ENCODE measurements around the gene CHI3L1.

The CHI3L1 gene

DNA sequence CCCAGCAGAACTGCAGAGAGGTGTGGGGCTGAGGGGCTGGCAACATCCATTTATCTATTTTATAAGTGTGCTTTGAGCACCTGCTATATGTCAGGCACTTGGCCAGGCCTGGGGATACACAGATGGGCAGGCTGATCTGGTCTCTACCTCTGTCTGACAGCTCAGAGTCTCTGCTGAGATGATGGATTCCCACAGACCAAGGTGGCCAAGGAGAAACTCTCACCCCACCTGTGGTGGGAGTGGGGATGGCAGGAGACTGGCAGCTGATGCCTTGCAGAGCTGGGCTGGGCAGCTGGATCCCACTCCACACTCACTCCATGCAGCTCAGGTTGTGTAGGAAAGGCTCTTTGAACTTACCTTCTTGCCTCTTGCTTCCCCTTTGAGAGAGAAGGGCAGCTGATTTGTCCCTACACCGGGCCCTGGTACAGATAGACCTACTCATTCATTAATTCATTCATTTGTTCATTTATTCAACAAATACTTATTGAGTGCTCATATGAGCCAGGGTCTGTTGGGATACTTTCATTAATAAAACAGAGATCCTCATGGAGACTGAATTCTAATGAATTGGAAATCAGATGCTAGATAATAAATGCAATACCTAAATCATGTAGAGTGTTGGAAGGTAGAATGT, 50.0 kb downstream of the CHI3L1 start:
- Histone ChIP-seq H3K9ac (ENCODE audit: low read depth in 1 of 2, low read length in 2 of 2) (no peak overlapping the region), H3K27ac (ENCODE audit: low read depth, low read length) (no peak overlapping the region), H3K4me3 (ENCODE audit: low read depth in 1 of 2, low read length in 2 of 2) (no peak overlapping the region), H3K4me1 (ENCODE audit: control insufficient read depth in 1 of 2, insufficient read depth in 2 of 2, low read length in 2 of 2) (no peaks in the 10 kb centered on the region), H3K27me3 (ENCODE audit: control insufficient read depth in 1 of 2, insufficient read depth in 2 of 2, low read length in 2 of 2) (peaks cover 0 to 6% of the 10 kb centered on the region in 2 donors), H3K36me3 (ENCODE audit: control insufficient read depth in 1 of 2, insufficient read depth in 2 of 2, low read length in 2 of 2) (no peaks in the 10 kb centered on the region), H3K9me3 (ENCODE audit: control insufficient read depth in 1 of 2, low read length in 2 of 2) (no peaks in the 10 kb centered on the region)

DNA sequence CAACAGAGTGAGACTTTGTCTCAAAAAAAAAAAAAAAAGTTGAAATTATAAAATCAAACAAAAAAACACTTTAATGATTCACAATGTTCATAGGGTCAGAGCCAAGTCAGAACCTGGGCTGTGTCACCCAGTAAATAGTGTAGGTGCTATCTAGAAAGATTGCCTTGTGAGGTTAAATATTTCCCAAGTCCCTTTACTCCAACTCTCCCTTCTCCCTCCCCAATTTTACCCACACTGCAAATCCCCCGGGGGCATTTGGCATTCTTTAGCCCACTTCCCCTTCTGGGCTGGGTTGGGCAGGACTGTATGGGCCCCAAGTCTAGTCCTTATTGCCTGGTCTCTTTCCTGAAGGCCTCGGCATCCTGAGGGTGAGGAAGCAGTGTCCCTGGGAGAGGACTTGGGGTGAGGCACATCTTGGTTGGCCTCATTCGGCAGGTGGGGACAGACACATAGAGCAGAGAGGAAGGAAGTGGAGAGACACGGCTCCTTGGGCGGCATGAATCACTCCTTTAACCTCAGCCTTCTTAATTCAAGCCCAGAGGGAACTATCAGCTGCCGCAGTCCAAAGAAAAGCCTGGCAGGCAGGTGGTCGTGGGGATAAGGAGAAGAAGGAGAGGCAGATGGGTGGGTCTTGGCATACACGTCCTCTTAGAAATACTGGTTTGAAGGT, 50.7 kb downstream of the CHI3L1 start:
- H3K27ac ChIP-seq (ENCODE audit: low read depth, low read length): no peak overlapping the region
- H3K27me3 ChIP-seq (ENCODE audit: control insufficient read depth in 1 of 2, insufficient read depth in 2 of 2, low read length in 2 of 2): peaks cover 0 to 6% of the 10 kb centered on the region in 2 donors
- no peaks in the 10 kb centered on the region for H3K4me1 ChIP-seq (ENCODE audit: control insufficient read depth in 1 of 2, insufficient read depth in 2 of 2, low read length in 2 of 2)
- no peaks in the 10 kb centered on the region for H3K9me3 ChIP-seq (ENCODE audit: control insufficient read depth in 1 of 2, low read length in 2 of 2)
- no peaks in the 10 kb centered on the region for H3K36me3 ChIP-seq (ENCODE audit: control insufficient read depth in 1 of 2, insufficient read depth in 2 of 2, low read length in 2 of 2)
- no peak overlapping the region for H3K4me3 ChIP-seq (ENCODE audit: low read depth in 1 of 2, low read length in 2 of 2)
- H3K9ac ChIP-seq (ENCODE audit: low read depth in 1 of 2, low read length in 2 of 2): no peak overlapping the region

DNA sequence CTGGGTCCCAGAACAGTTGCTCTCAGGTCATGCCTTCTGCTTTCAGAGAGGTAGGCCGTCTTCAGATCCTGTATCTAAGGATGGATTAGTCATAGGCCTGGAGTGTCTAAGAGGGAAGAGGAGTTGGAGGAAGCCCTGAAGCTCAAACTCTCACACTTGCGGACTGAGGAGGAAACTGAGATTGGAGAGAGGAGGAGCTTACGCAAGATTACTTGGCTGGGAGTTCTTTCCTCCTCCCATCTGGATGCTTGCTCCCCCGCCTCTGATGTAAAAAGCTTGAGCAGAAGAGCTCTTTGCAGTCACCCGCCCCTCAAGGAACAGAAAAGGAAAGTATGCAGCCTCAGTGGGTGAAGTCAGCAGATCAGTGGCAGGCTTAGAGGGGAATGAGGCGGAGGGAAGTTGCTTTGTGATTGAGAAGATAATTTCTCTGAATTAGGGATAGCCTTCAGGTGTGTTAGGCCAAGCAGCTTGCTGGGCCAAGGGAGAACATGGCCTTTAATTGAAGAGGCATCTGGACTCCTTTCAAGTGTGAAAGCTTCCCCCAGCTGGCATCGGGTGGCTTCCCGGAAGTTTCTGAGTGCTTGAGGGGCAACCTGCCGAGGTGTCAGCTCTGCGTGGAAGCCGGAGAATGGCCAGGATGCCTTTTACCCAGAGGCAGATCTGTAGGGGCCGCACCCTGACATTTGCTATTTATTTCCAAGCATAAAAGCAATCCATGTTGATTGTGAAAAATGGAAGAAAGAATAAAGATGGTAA, 52.4 kb downstream of the CHI3L1 start:
- H3K27me3 ChIP-seq (ENCODE audit: control insufficient read depth in 1 of 2, insufficient read depth in 2 of 2, low read length in 2 of 2): peaks cover 0 to 2% of the 10 kb centered on the region in 2 donors
- H3K9ac ChIP-seq (ENCODE audit: low read depth in 1 of 2, low read length in 2 of 2): no peak overlapping the region
- peaks cover 0 to 5% of the 10 kb centered on the region in 2 donors for H3K4me1 ChIP-seq (ENCODE audit: control insufficient read depth in 1 of 2, insufficient read depth in 2 of 2, low read length in 2 of 2)
- no peak overlapping the region for H3K27ac ChIP-seq (ENCODE audit: low read depth, low read length)
- no peaks in the 10 kb centered on the region for H3K9me3 ChIP-seq (ENCODE audit: control insufficient read depth in 1 of 2, low read length in 2 of 2)
- H3K4me3 ChIP-seq (ENCODE audit: low read depth in 1 of 2, low read length in 2 of 2): no peak overlapping the region
- no peaks in the 10 kb centered on the region for H3K36me3 ChIP-seq (ENCODE audit: control insufficient read depth in 1 of 2, insufficient read depth in 2 of 2, low read length in 2 of 2)

DNA sequence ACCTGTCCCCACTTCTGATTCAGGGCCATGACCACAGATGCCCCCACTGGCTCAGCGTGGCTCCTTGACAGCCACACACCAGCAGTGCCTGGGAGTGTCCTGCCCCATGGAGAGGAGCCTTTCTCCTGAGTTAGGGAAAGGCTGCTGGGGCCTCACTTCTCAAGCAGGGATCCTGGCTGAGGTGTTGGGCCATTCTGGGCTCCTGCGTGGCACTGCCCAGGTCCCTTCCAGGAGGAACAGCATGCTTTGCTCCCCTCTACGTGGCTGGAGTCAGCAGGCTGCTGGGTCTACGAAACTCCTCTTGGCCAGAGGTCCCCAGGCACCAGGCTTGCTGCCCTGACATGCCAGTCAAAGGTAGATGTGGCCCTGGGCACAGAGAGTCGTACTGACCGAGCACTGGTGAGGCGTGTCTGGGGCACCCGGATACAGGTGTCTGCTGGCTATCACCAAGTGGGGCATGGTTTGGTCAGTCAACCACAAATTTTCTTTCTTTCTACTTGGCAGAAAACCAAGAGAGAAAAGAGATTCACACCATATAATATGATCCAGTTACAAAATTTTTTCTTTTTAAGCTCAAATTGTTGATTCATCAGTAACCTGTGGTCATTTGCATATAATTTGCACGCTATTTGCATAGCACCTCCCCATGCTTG, 54.8 kb downstream of the CHI3L1 start:
- Histone ChIP-seq H3K9me3 (ENCODE audit: control insufficient read depth in 1 of 2, low read length in 2 of 2) (no peaks in the 10 kb centered on the region), H3K27ac (ENCODE audit: low read depth, low read length) (no peak overlapping the region), H3K27me3 (ENCODE audit: control insufficient read depth in 1 of 2, insufficient read depth in 2 of 2, low read length in 2 of 2) (peaks cover 8 to 13% of the 10 kb centered on the region in 2 donors), H3K4me3 (ENCODE audit: low read depth in 1 of 2, low read length in 2 of 2) (no peak overlapping the region), H3K9ac (ENCODE audit: low read depth in 1 of 2, low read length in 2 of 2) (no peak overlapping the region), H3K4me1 (ENCODE audit: control insufficient read depth in 1 of 2, insufficient read depth in 2 of 2, low read length in 2 of 2) (peaks cover 11 to 23% of the 10 kb centered on the region in 2 donors), H3K36me3 (ENCODE audit: control insufficient read depth in 1 of 2, insufficient read depth in 2 of 2, low read length in 2 of 2) (no peaks in the 10 kb centered on the region)

DNA sequence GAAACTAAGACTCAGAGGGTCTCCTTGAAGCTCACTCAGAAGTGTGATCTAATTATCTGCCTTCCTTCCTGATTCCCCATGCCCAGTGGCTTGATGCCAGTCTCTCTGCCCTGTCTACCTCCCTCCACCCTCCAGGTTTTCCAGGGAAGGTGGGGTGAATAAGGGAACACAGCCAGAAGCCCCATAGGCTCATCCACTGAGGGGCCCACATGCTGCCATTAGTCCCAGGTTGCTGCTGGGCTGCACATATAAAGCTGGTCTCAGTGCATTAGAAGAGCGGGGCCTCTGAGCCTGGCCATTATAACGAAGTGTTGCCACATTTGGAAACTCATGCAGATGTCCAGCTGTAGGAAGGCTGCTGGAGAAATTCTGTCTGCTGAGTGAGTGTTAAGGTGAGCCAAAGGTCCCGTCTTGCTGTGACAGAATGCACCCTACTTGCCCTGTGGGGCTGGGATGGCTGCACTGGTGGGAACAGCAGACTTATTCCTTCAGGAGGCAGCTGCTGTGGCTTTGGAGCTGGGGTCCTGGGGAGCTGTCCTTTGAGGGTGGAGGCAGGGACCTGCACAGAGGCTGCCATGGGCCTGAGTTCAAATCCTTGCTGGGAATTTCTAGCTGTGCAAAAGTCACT, 56.0 kb downstream of the CHI3L1 start:
- no peaks in the 10 kb centered on the region for H3K9me3 ChIP-seq (ENCODE audit: control insufficient read depth in 1 of 2, low read length in 2 of 2)
- no peak overlapping the region for H3K4me3 ChIP-seq (ENCODE audit: low read depth in 1 of 2, low read length in 2 of 2)
- H3K9ac ChIP-seq (ENCODE audit: low read depth in 1 of 2, low read length in 2 of 2): no peak overlapping the region
- peaks cover 14 to 30% of the 10 kb centered on the region in 2 donors for H3K4me1 ChIP-seq (ENCODE audit: control insufficient read depth in 1 of 2, insufficient read depth in 2 of 2, low read length in 2 of 2)
- peaks cover 14 to 17% of the 10 kb centered on the region in 2 donors for H3K27me3 ChIP-seq (ENCODE audit: control insufficient read depth in 1 of 2, insufficient read depth in 2 of 2, low read length in 2 of 2)
- no peak overlapping the region for H3K27ac ChIP-seq (ENCODE audit: low read depth, low read length)
- no peaks in the 10 kb centered on the region for H3K36me3 ChIP-seq (ENCODE audit: control insufficient read depth in 1 of 2, insufficient read depth in 2 of 2, low read length in 2 of 2)

DNA sequence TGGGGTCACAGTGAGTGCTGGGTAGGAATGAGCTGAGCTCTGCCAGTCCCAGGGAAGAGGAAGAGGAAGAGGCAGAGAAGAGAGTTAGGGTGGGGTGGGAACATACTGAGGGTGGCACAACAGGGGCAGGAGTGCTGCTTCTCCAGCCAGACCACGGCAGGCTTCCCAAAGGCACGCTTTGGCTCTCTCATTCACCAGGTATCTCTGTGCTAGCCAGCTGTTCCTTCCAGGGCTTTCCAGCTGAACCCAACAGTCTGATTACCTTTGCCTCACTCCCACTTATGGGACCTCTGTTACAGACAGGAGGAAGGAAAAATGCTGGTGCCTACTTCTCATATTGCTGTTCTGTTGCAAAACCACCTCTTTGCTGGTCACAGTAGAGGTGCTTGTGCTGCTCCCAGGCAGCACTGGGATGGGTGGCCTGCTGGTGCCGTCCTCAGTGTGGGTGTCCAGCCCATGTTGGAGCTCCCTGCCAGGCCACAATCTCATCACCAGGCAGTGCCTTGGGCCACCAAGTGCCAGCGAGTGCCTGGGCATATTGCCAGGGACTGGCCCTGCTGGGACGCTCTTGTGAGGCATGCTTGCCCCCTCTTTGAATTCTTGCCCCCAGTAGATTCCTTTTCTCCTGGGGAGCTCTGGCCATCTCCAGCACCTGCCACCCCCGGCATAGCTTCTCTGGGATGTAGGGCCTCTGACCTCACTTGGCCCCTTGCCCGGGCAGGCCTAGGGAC, 56.8 kb downstream of the CHI3L1 start:
- Histone ChIP-seq H3K27ac (ENCODE audit: low read depth, low read length) (no peak overlapping the region), H3K27me3 (ENCODE audit: control insufficient read depth in 1 of 2, insufficient read depth in 2 of 2, low read length in 2 of 2) (peaks cover 14 to 23% of the 10 kb centered on the region in 2 donors), H3K36me3 (ENCODE audit: control insufficient read depth in 1 of 2, insufficient read depth in 2 of 2, low read length in 2 of 2) (no peaks in the 10 kb centered on the region), H3K9me3 (ENCODE audit: control insufficient read depth in 1 of 2, low read length in 2 of 2) (no peaks in the 10 kb centered on the region), H3K4me1 (ENCODE audit: control insufficient read depth in 1 of 2, insufficient read depth in 2 of 2, low read length in 2 of 2) (peaks cover 14 to 30% of the 10 kb centered on the region in 2 donors), H3K4me3 (ENCODE audit: low read depth in 1 of 2, low read length in 2 of 2) (no peak overlapping the region), H3K9ac (ENCODE audit: low read depth in 1 of 2, low read length in 2 of 2) (no peak overlapping the region)
